IPS-18c (cell line): Measurements from ENCODE around the gene C6orf163.

ENCODE experiments used
- H3K4me3 ChIP-seq: 2 replicates; pipeline ENCODE4 v1.7.0; 2013; ENCODE audit warnings: low read depth, mild to moderate bottlenecking, low read length, moderate library complexity; ENCODE audit not compliant: insufficient read depth
- H3K9me3 ChIP-seq: one replicate; pipeline ENCODE4 v1.6.1; 2013; ENCODE audit warnings: mild to moderate bottlenecking, low read length, moderate library complexity; ENCODE audit not compliant: control insufficient read depth, insufficient read depth

The C6orf163 gene

DNA sequence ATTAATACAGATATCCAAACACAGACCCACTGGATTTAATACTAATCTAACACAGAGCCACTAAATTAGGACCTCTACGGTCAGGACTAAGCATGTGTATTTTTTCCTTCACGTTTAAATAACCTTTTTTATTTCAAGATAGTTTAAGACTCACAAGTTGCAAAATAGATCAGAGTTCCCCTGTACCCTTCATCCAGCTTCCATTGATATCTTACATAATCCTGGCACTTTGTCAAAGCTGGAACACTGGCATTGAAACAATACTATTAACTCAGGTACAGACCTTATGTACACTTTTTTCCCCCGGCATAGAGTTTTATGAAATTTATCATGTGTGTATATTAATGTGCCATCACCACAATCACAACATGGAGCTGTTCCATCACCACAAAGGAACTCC is 2.1 kb downstream of the C6orf163 start:
- H3K9me3 ChIP-seq: no peaks in the 10 kb centered on the region
- H3K4me3 ChIP-seq: no peak overlapping the region

DNA sequence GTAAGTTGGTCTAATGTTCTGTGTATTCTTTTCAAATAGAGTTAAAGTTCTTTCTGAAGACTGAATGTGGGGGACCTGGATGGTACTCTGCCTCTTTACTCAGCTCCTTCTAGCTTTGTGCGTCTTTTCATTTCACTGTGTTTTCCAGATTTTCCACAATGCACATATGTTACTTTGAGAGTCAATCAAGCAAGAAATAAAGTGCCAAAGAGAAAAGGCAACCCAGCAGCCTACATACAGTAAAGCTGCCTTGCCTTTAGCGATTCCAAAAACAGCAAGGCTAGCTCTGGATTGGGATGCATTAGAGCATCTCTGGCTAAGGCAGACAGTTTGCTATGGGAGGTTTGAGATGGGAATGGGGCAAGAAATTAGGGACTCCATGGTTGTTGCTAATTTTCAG is 5.3 kb downstream of the C6orf163 start:
- Histone ChIP-seq H3K4me3 (no peak overlapping the region), H3K9me3 (no peaks in the 10 kb centered on the region)

DNA sequence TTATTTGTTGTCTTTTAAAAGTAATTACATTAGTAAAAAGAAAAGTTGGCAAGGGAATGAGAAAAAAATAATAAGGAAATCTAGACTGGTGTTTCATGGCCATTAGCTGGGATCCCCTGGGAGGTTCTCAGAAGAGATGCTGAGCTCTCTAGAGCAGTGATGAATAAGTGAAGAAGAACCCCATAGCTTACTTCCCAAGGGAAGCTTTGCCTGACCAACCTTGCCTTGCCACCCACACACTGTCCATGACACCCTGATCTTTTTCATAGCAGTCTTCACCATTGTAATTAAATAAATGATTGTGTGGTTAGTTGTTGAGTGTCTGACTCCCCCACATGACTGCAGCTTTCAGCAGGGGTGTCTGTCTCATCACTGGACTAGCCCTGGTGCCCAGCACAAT is 5.9 kb downstream of the C6orf163 start:
- Histone ChIP-seq H3K9me3 (no peaks in the 10 kb centered on the region), H3K4me3 (no peak overlapping the region)

DNA sequence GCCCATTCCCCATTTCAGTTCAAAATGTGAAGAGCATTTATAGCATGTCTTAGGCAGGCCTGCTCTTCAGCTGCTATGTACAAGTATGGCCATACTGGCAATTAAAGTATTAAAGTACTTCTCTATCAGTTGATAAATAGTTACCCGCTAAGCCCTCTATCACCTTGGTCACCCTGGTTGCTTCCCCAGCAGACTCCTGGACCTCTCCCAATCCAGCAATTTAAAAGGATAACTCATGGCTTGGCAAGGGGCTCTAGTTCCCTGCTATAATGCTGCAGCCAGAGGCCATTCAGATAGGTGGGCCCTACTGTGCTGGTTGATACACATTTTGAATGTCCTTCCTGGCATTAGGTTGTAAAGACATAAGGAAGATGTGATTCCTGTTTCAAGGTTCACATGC is 7.0 kb downstream of the C6orf163 start:
- H3K9me3 ChIP-seq: no peaks in the 10 kb centered on the region
- H3K4me3 ChIP-seq: no peak overlapping the region

- Histone ChIP-seq H3K4me3 (no peak overlapping the region), H3K9me3 (no peaks in the 10 kb centered on the region)
These were observed 11.6 kb downstream of the C6orf163 start for GRCh38 chr6:87356181-87356580.

DNA sequence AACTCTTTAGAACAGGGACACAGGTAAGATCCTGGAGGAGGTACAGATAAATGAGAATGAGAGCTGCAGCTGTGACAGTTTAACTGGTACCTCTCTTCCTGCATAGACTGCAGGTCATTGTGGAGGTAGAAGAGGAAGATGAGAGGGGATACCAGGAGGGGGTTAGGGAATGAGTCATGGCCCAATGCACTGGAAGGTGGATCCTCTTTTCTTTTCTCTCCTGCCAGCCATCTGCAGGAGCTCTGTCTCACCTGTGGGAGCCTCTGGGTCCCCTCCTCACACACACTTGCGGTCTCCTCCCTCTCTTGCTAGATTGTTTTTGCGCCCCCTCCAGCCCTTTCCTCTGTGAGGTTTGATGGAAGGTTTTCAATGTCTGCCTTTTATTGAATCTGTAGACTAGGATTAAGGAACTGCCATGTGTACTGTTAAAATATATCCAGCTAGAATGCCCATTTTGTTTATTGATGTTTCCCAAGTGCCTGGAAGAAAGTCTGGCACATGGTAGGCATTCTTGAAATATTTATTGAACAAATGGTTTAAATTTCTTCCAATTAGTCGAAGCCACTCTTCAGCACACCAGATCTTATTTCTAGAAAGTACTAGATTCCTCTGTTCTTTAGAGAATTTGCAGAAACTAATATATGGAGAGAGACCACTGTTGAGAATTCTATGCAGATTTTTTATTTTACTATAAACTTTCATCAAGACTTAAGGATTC is 13.0 kb downstream of the C6orf163 start:
- Histone ChIP-seq H3K9me3 (no peaks in the 10 kb centered on the region), H3K4me3 (no peak overlapping the region)

GRCh38 chr6:87364602-87365252 is 20.1 kb downstream of the C6orf163 start:
- Histone ChIP-seq H3K9me3 (peaks cover 6% of the 10 kb centered on the region), H3K4me3 (no peak overlapping the region)

DNA sequence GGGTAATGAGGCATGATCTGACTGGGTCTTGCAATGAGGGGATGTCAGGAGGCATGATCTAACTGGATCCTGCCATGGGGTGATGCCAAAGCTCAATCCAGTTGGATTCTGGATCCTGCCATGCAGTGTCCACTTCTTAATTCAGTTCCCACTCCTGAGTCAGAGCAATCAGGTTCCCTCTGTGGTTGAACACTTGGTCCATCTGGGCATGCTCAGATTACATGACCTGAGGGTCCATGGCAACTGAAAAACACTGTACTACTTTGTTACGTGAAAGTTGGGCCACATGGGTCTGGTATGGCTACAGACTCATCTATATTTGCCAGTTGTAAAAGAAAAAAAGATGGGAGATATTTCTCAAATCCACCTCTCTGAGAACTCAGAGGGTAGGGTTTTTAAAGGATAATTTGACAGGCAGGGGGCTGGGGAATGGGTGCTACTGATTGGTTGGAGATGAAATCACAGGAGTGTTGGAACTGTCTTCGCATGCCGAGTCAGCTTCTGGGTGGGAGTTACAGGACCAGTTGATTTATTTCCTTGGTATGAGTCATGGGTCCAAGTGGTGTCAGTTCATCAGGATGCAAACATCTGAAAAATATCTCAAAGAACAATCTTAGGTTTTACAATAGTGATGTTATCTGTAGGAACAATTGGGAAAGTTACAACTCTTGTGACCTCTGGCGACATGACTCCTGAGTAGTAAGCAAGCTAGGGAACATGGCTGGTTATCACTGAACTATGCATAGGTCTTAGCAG is 21.6 kb downstream of the C6orf163 start:
- peaks cover 6% of the 10 kb centered on the region for H3K9me3 ChIP-seq
- H3K4me3 ChIP-seq: no peak overlapping the region

- Histone ChIP-seq H3K9me3 (peaks cover 6% of the 10 kb centered on the region), H3K4me3 (no peak overlapping the region)
These were observed 22.3 kb downstream of the C6orf163 start for GRCh38 chr6:87366899-87367298.

- no peak overlapping the region for H3K4me3 ChIP-seq
- peaks cover 6% of the 10 kb centered on the region for H3K9me3 ChIP-seq
These were observed 28.8 kb downstream of the C6orf163 start for GRCh38 chr6:87373377-87373776.

DNA sequence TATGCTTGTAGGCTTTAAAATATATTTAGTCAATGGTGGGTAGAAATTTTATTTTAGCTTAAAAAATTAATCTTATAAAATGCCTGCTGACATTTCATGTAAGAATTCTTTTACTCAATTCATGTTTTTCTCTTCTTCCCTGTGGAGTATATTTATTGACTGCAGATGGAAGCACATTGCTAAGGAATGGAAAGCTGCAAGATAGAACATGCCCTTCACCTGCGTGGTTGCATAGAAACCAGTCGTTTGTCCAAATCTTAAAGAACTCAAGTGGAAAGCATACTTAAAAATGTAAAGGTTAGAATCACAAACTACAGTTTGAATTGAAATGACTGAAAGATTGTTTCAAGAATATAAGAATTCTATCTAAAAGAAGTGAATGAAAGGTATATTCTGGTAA is 30.7 kb downstream of the C6orf163 start:
- H3K4me3 ChIP-seq: no peak overlapping the region
- H3K9me3 ChIP-seq: no peaks in the 10 kb centered on the region

- Histone ChIP-seq H3K4me3 (no peak overlapping the region), H3K9me3 (no peaks in the 10 kb centered on the region)
These were observed 32.0 kb downstream of the C6orf163 start for GRCh38 chr6:87376643-87377042.

DNA sequence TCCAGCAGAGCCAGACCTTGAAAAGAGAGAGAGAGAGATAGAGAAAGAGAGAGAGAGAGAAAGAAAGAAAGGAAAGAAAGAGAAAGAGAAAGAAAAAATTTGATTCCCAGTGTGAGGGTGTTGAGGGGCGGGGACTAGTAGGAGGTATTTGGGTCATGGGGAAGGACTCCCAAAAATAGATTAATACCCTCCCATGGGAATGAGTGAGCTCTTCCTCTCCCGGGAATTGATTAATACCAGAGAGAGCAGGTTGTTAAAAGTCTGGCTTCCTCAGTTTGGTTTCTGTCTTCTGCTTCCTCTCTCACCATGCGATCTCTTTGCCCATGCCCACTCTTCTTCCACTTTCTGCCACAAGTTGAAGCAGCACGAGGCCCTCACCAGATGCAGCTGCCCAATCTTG is 34.3 kb downstream of the C6orf163 start:
- H3K9me3 ChIP-seq: no peaks in the 10 kb centered on the region

GRCh38 chr6:87382861-87383260 is 38.2 kb downstream of the C6orf163 start:
- no peak overlapping the region for H3K4me3 ChIP-seq
- no peaks in the 10 kb centered on the region for H3K9me3 ChIP-seq

More for the DNA sequence above, 34.3 kb downstream of the C6orf163 start:
- H3K4me3 ChIP-seq: no peak overlapping the region

DNA sequence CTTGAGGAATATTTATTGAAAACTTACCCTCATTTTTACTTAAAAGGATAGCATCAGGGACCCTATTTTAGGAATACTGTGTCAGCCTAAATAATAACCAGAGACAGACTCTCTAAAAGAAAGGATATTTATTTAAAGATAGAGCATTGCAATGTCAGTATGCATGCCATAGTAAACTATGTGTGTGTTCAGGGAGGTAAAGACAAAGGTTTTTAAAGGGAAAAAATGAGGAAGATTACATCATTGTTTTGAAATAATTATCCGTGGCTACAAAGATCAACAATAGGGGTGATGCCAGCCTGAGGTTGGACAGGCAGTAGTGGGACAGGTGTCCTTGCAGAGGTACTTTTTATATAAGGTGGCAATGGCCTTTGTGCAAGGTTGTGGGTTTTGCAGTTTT is 39.4 kb downstream of the C6orf163 start:
- Histone ChIP-seq H3K4me3 (no peak overlapping the region), H3K9me3 (no peaks in the 10 kb centered on the region)

DNA sequence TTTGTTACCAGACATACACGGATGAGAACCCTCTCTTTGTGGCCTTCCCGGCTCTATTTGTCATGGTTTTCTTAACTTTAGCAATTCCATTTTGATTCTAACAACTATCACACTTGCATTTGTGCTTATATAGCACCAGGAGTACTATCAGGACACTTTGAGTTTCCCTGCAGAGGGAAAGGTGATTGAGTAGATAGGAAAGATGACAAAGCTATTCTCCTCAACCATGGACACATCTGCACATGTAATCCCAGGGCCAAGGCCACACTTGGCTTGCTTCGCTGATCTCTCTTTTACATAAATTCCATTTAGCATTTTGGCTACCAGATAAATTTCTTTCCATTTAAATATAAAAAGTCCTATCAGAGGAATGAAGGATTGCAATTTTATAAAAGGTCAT is 39.8 kb downstream of the C6orf163 start:
- no peaks in the 10 kb centered on the region for H3K9me3 ChIP-seq
- H3K4me3 ChIP-seq: no peak overlapping the region

GRCh38 chr6:87391334-87391733 is 46.7 kb downstream of the C6orf163 start:
- Histone ChIP-seq H3K9me3 (no peaks in the 10 kb centered on the region), H3K4me3 (no peak overlapping the region)

- Histone ChIP-seq H3K4me3 (no peak overlapping the region), H3K9me3 (no peaks in the 10 kb centered on the region)
These were observed 48.5 kb downstream of the C6orf163 start for GRCh38 chr6:87393026-87393622.
